B cell (primary cell): ENCODE data around the gene MAP3K14.

Experiments used
- CTCF ChIP-seq: fragments of 200-600 bp; IDR thresholded peaks from one replicate; pipeline ENCODE4 v1.8.0; 2022; ENCODE audit warnings: antibody characterized with exemption, mild to moderate bottlenecking
- EZH2 ChIP-seq: IDR thresholded peaks from 2 replicates; pipeline ENCODE4 v1.6.1; 2012; ENCODE audit warnings: borderline replicate concordance, low read depth, mild to moderate bottlenecking, moderate library complexity, low read length; ENCODE audit not compliant: insufficient read depth, poor library complexity, severe bottlenecking

- TF ChIP-seq CTCF (no peak), EZH2 (no peak)
Measured at GRCh38 chr17:45243750-45244149, 73.1 kb downstream of the MAP3K14 start.
